Ishikawa (cell line): ENCODE data around the gene ABI3.
A peak's percentile ranks its signal among the peaks of the same experiment; 100 is the strongest.

Source experiments
- CEBPB ChIP-seq: IDR thresholded peaks from 2 replicates; pipeline ENCODE4 v1.6.1; 2012
- CREB1 ChIP-seq: IDR thresholded peaks from 2 replicates; pipeline ENCODE4 v1.6.1; 2012; ENCODE audit warnings: low read depth
- EGR1 ChIP-seq: IDR thresholded peaks from 2 replicates; pipeline ENCODE4 v1.6.1; 2012
- EP300 ChIP-seq: IDR thresholded peaks from 2 replicates; pipeline ENCODE4 v1.6.1; 2012; ENCODE audit warnings: borderline replicate concordance
- FOXM1 ChIP-seq: IDR thresholded peaks from 2 replicates; pipeline ENCODE4 v1.6.1; 2012; ENCODE audit warnings: low read depth, borderline replicate concordance
- NFIC ChIP-seq: IDR thresholded peaks from 2 replicates; pipeline ENCODE4 v1.6.1; 2012
- RAD21 ChIP-seq: IDR thresholded peaks from 2 replicates; pipeline ENCODE4 v1.6.1; 2012; ENCODE audit warnings: low read depth
- TAF1 ChIP-seq: IDR thresholded peaks from 2 replicates; pipeline ENCODE4 v1.6.1; 2012; ENCODE audit warnings: low read depth, mild to moderate bottlenecking
- TCF12 ChIP-seq: IDR thresholded peaks from 2 replicates; pipeline ENCODE4 v1.6.1; 2012; ENCODE audit warnings: low read depth
- TEAD4 ChIP-seq: IDR thresholded peaks from 2 replicates; pipeline ENCODE4 v1.6.1; 2012
- YY1 ChIP-seq: IDR thresholded peaks from 2 replicates; pipeline ENCODE4 v1.6.1; 2012; ENCODE audit warnings: low read depth
- ZBTB7A ChIP-seq: IDR thresholded peaks from 2 replicates; pipeline ENCODE4 v1.6.1; 2012; ENCODE audit warnings: low read depth
- TF ChIP-seq, protein P1 (sequence below): IDR thresholded peaks from 2 replicates; pipeline ENCODE4 v1.6.1; 2012
- TF ChIP-seq, protein P2 (sequence below): IDR thresholded peaks from 2 replicates; pipeline ENCODE4 v1.6.1; 2012
- TF ChIP-seq, protein P3 (sequence below): IDR thresholded peaks from 2 replicates; pipeline ENCODE4 v1.6.1; 2012; ENCODE audit warnings: low read depth, mild to moderate bottlenecking

The ABI3 gene

DNA sequence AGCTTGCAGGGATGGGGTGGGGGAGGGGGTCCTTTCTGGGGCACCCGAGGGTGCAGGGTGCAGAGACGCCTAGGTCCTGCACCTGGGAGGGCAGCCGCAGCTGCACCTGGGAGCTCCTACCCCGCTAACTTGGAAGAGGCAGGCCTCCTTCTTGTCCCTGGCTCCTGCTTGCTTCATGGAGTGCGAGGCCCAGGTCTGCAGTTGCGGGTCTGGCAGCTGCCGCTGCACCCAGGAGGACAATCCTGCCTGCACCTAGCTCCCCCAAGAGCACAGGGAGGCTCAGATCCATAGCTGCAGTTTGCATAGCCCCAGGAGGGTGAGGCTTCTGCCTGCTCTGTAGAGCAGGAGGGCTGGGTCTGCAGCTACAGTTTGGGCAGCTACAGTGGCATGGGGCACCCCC lies 26.7 kb upstream of the ABI3 start:
- TF ChIP-seq YY1 (no peak), CREB1 (no peak)

DNA sequence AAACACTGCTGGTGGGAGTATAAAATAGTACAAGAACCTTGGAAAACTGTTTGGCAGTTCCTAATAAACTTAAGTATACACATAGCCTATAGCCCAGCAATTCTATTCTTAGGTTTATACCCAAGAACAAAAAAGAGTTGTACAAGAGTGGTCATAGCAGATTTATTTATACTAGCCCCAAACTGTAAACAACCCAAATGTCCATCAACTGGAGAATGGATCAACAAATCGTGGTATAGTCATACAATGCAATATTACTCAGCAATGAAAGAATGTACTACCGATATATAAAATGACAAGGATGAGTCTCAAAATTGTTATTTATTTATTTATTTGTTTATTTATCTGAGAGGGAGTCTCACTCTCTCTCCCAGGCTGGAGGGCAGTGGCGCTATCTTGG lies 23.2 kb upstream of the ABI3 start:
- TF ChIP-seq, protein P1, sequence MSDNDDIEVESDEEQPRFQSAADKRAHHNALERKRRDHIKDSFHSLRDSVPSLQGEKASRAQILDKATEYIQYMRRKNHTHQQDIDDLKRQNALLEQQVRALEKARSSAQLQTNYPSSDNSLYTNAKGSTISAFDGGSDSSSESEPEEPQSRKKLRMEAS = no peak
- TF ChIP-seq EP300 = no peak
- TF ChIP-seq YY1 = no peak
- no peak for TF ChIP-seq RAD21
- TF ChIP-seq TCF12 = no peak
- TF ChIP-seq, protein P2, sequence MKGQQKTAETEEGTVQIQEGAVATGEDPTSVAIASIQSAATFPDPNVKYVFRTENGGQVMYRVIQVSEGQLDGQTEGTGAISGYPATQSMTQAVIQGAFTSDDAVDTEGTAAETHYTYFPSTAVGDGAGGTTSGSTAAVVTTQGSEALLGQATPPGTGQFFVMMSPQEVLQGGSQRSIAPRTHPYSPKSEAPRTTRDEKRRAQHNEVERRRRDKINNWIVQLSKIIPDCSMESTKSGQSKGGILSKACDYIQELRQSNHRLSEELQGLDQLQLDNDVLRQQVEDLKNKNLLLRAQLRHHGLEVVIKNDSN = no peak
- no peak for TF ChIP-seq EGR1
- no peak for TF ChIP-seq NFIC
- TF ChIP-seq, protein P3, sequence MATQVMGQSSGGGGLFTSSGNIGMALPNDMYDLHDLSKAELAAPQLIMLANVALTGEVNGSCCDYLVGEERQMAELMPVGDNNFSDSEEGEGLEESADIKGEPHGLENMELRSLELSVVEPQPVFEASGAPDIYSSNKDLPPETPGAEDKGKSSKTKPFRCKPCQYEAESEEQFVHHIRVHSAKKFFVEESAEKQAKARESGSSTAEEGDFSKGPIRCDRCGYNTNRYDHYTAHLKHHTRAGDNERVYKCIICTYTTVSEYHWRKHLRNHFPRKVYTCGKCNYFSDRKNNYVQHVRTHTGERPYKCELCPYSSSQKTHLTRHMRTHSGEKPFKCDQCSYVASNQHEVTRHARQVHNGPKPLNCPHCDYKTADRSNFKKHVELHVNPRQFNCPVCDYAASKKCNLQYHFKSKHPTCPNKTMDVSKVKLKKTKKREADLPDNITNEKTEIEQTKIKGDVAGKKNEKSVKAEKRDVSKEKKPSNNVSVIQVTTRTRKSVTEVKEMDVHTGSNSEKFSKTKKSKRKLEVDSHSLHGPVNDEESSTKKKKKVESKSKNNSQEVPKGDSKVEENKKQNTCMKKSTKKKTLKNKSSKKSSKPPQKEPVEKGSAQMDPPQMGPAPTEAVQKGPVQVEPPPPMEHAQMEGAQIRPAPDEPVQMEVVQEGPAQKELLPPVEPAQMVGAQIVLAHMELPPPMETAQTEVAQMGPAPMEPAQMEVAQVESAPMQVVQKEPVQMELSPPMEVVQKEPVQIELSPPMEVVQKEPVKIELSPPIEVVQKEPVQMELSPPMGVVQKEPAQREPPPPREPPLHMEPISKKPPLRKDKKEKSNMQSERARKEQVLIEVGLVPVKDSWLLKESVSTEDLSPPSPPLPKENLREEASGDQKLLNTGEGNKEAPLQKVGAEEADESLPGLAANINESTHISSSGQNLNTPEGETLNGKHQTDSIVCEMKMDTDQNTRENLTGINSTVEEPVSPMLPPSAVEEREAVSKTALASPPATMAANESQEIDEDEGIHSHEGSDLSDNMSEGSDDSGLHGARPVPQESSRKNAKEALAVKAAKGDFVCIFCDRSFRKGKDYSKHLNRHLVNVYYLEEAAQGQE = no peak

DNA sequence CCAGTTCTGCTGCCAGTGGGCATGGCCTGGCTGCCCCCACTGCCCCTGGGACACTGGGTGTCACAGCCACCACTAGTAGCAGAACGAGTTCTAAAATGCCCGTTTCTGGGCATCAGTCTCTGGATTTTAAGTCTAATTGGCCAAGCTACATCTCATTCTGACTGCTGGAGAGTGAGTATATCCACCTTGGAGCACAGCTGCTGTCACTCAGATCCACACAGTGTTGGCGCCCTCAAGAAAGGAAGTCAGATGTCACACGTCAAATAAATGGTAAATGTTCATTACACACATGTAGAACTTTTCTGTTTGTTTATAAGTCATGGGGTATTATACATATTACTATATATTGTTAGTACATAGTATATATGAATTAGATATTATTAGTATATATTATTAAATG lies 19.6 kb upstream of the ABI3 start:
- no peak for TF ChIP-seq ZBTB7A
- no peak for TF ChIP-seq TEAD4
- no peak for TF ChIP-seq EP300
- TF ChIP-seq, protein P1 = no peak
- no peak for TF ChIP-seq YY1
- TF ChIP-seq, protein P2 = no peak
- TF ChIP-seq FOXM1 = no peak
- no peak for TF ChIP-seq EGR1
- TF ChIP-seq NFIC = no peak
- TF ChIP-seq TCF12 = no peak
- TF ChIP-seq RAD21 = no peak
- no peak for TF ChIP-seq CEBPB
- TF ChIP-seq CREB1 = no peak
- no peak for TF ChIP-seq TAF1
- TF ChIP-seq, protein P3 = no peak

DNA sequence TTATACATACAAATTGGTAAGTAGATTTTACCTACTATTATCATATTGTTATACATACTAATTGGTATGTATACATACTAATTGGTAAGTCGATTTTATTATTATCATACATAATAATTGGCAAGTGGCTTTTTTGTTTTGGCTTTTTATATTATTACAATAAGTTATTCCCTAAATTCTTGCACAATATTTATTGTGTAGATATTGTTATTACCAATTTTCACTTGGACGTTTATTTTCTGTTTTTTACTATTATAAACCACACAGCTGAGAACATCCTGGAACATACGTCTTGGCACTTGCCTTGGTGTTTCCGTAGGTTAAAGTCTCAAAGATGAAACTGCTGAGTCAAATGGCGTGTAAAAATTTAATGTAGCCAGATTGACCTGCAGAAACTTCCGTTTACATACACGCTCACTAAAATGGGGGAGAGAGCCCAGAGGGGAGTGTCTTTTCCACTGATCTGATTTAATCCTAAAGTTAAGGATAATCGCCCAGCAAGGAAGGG lies 19.0 kb upstream of the ABI3 start:
- no peak; the same call in 1 of the 2 replicates for TF ChIP-seq YY1
- 0 out of 2 replicates have a peak, but pooled peaks have one; percentile 4 for TF ChIP-seq TAF1

DNA sequence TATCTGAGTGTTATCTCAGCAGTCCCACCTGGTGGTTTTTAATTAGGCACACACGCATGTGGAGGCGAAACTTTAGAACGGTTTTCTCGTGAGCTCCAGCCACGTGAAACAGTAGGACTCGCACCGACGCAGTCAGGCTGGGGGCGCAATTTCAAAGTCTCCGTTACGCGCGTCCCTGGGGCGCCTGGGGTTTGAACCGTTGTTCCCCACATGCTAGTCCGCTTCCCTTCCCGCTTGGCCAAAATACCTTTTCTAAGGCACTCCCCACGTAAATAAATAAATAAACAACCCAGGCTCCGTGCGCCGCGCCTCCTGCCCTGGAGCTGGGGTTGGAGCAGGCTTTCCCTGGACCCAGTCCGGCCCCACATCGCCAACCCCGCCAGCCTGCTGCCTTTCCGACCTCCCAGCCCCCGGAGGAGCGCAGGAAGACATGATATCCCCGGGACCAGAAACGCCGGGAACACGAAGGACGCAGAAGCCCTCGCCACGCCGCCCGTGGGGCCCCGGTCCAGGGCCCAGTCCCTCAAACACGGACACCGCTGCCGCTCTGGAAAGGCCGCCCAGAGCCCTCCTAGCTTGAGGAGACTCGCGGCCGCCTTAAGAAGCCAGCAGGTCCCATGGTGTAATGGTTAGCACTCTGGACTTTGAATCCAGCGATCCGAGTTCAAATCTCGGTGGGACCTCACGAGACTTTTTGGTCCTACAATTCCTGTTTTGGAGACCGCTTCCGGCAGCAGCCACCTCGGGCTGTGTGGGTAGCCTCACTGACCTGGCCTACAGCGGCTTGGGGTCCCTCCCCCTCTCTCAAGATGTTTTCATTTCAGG lies 18.4 kb upstream of the ABI3 start:
- TF ChIP-seq FOXM1 (no peak), YY1 (peak; percentile 56), ZBTB7A (0 out of 2 replicates have a peak, but pooled peaks have one; percentile 5), NFIC (peak; percentile 25; the same call in 1 of the 2 replicates), CEBPB (peak; percentile 59), TCF12 (no peak; the same call in 1 of the 2 replicates), TAF1 (peak; percentile 44), RAD21 (0 out of 2 replicates have a peak, but pooled peaks have one; percentile 1), TEAD4 (peak; percentile 93)
- TF ChIP-seq, protein P1 = peak; percentile 98
- TF ChIP-seq, protein P2 = no peak; the same call in 1 of the 2 replicates
